GM10847 (cell line): ENCODE data around the gene PRELID2.

ENCODE experiments used
- POLR2A ChIP-seq: IDR thresholded peaks from 2 replicates; pipeline ENCODE4 v1.6.1; 2011; ENCODE audit not compliant: insufficient read length; ENCODE audit errors: extremely low read depth

PRELID2 gene

GRCh38 chr5:145806923-145807322 lies 28.2 kb downstream of the PRELID2 start:
- TF ChIP-seq POLR2A, result no peak

- TF ChIP-seq POLR2A, result no peak
Measured at GRCh38 chr5:145805819-145806218, 29.3 kb downstream of the PRELID2 start.

- TF ChIP-seq POLR2A, result no peak
Measured at GRCh38 chr5:145804701-145805100, 30.4 kb downstream of the PRELID2 start.

GRCh38 chr5:145803112-145804004 lies 31.8 kb downstream of the PRELID2 start:
- no peak for TF ChIP-seq POLR2A

GRCh38 chr5:145801195-145801594 lies 33.9 kb downstream of the PRELID2 start:
- no peak for TF ChIP-seq POLR2A

- TF ChIP-seq POLR2A, result no peak
Measured at GRCh38 chr5:145800181-145800580, 35.0 kb downstream of the PRELID2 start.

- no peak for TF ChIP-seq POLR2A
Measured at GRCh38 chr5:145797336-145797735, 37.8 kb downstream of the PRELID2 start.

- no peak for TF ChIP-seq POLR2A
Measured at GRCh38 chr5:145796318-145796717, 38.8 kb downstream of the PRELID2 start.

- no peak for TF ChIP-seq POLR2A
Measured at GRCh38 chr5:145793574-145793973, 41.6 kb downstream of the PRELID2 start.

GRCh38 chr5:145792840-145793239 lies 42.3 kb downstream of the PRELID2 start:
- no peak for TF ChIP-seq POLR2A

- no peak for TF ChIP-seq POLR2A
Measured at GRCh38 chr5:145791866-145792265, 43.3 kb downstream of the PRELID2 start.

GRCh38 chr5:145787996-145788395 lies 47.1 kb downstream of the PRELID2 start:
- no peak for TF ChIP-seq POLR2A

- TF ChIP-seq POLR2A, result no peak
Measured at GRCh38 chr5:145787507-145787906, 47.6 kb downstream of the PRELID2 start.

GRCh38 chr5:145787001-145787400 lies 48.1 kb downstream of the PRELID2 start:
- TF ChIP-seq POLR2A, result no peak

GRCh38 chr5:145780982-145781381 lies 54.2 kb downstream of the PRELID2 start:
- TF ChIP-seq POLR2A, result no peak

- TF ChIP-seq POLR2A, result no peak
Measured at GRCh38 chr5:145778144-145778900, 56.8 kb downstream of the PRELID2 start.
